PFSK-1 (cell line): ENCODE data around the gene STK26. TPM values are rescaled to one million over a fixed set of nuclear protein-coding genes. Genes with fewer than 3 reads are reported as not detected.

ENCODE experiments used
- FOXP2 ChIP-seq: optimal IDR thresholded peaks from 2 replicates; pipeline ENCODE3; 2011; ENCODE audit warnings: borderline replicate concordance, control low read depth, inconsistent platforms; ENCODE audit not compliant: insufficient read depth; ENCODE audit errors: extremely low read length, extremely low read depth
- POLR2AphosphoS5 ChIP-seq: IDR thresholded peaks from 2 replicates; pipeline ENCODE4 v1.6.1; 2012; ENCODE audit warnings: low read depth, mild to moderate bottlenecking, control low read depth, low read length, moderate library complexity
- REST ChIP-seq, 2 experiments: IDR thresholded peaks; 2 replicates each; pipeline versions ENCODE4 v1.6.1 to v1.8.0; 2011 to 2012; ENCODE audit warnings: low read depth in 2 of 2, low read length in 2 of 2, control low read depth in 1 of 2, inconsistent platforms in 1 of 2, mild to moderate bottlenecking in 1 of 2, moderate library complexity in 1 of 2; ENCODE audit not compliant: insufficient read depth in 1 of 2
- SIN3A ChIP-seq: IDR thresholded peaks from 2 replicates; pipeline ENCODE4 v1.6.1; 2012; ENCODE audit warnings: mild to moderate bottlenecking, low read length, moderate library complexity, borderline replicate concordance; ENCODE audit not compliant: insufficient read depth
- TAF1 ChIP-seq: IDR thresholded peaks from 2 replicates; pipeline ENCODE4 v1.6.1; 2012; ENCODE audit warnings: low read length, control low read depth, borderline replicate concordance; ENCODE audit not compliant: insufficient read depth
- polyA plus RNA-seq: library from polyadenylated mRNA; unstranded; fragments of >200 nt; gene quantifications from one replicate; pipeline ENCODE4 v1.2.1, GENCODE V29; 2012; ENCODE audit warnings: low read depth, missing spikeins; ENCODE audit not compliant: insufficient read length

The STK26 gene
- 14.4 TPM for polyA plus RNA-seq

DNA sequence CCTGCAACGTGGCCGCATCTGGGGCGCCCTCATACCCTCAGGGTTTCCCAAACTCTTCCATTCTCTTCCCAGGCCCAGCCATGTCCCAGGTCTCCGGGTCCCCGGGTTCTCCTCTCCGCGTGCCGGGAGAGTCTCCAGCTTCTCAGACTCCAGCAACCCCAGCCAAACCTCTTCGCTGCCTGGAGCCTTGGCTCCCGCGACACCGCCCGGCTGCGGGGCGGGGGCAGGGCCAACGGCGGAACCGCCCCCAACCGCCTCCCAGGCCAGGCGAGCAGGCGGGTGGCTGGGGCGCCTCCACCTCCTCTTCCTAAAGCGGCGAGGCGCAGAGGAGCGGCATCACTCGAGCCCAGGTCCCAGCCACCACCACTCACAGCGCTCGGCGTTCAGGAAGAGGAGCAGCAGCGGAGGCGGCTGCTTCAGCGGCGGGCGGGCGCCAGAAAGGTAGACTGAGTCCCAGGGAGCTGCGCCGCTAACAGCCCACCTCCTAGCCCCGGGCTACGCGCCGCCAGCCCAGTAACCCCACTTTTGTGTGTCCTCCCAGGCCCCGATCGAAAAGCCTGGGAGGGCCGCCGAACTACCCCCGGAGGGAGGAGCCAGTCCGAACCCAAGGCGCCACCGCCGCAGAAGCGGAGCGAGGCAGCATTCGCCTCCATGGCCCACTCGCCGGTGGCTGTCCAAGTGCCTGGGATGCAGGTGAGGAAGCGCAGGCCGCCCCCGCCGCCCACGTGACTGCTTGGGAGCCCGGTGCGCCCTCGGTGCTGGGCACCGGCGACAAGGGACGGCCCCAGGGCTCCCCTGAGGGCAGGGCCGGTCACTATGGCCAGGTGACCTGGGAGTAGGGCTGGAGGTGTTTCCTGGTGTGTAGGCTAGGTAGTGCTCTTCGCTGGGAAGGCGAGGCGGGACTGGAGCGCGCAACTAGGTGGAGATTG, at the start of gene STK26:
Gene STK26, plus strand, starts transcription at position 336 of the 929 bp plus-strand sequence. Its CDS starts 316 bp downstream, at position 652.
- TF ChIP-seq FOXP2 (peak; percentile 37), POLR2AphosphoS5 (peak; percentile 81), SIN3A (no peak), REST (IDR thresholded peaks at IDR 0.05; ENCODE audit: insufficient read depth in 1 of 2, low read depth in 2 of 2, low read length in 2 of 2) (no peak), TAF1 (peak; percentile 68)

- TF ChIP-seq POLR2AphosphoS5, result no peak
- TF ChIP-seq TAF1, result no peak
- TF ChIP-seq REST (IDR thresholded peaks at IDR 0.05; ENCODE audit: insufficient read depth in 1 of 2, low read depth in 2 of 2, low read length in 2 of 2), result no peak
- no peak for TF ChIP-seq FOXP2
- no peak for TF ChIP-seq SIN3A
Measured at GRCh38 chrX:131975851-131976250, 47.3 kb upstream of the STK26 start.

GRCh38 chrX:131977619-131978018, 45.5 kb upstream of the STK26 start:
- TF ChIP-seq FOXP2 (no peak), SIN3A (no peak), POLR2AphosphoS5 (no peak), TAF1 (no peak), REST (IDR thresholded peaks at IDR 0.05; ENCODE audit: insufficient read depth in 1 of 2, low read depth in 2 of 2, low read length in 2 of 2) (no peak)

DNA sequence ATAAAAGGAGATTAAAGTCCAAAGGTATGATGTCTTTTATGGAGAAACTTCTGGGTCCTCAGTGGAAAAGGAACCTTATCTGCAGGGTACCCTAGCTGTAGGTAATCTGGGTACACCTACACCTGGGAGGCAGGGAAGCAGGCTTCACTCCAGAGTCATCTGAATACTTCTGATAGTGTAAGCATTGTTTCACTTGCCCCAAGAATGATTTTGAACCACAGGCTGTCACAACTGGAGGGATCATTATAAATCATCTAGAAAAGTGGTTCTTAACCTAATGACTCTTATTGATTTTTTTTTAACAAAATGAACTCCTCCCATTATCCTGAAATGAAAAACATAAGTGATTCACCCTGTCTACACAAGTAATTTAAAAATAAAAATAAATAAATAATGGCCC, 44.0 kb upstream of the STK26 start:
- no peak for TF ChIP-seq FOXP2
- TF ChIP-seq POLR2AphosphoS5, result no peak
- no peak for TF ChIP-seq SIN3A
- TF ChIP-seq REST (IDR thresholded peaks at IDR 0.05; ENCODE audit: insufficient read depth in 1 of 2, low read depth in 2 of 2, low read length in 2 of 2), result no peak
- TF ChIP-seq TAF1, result no peak
